HUDEP-2 (cell line): ENCODE data around the gene GRPR.
A peak's percentile ranks its signal among the peaks of the same experiment; 100 is the strongest.
"Not testable (repeated sequence)": the region's sequence is repeated elsewhere in the genome, so short reads cannot be mapped to it uniquely, and the experiment has no call there.

Source experiments
- DNase-seq, 76 experiments: peaks; one replicate each; lab custom pipeline; 2025; ENCODE audit not compliant: unreplicated experiment in 76 of 76; lab: John Stamatoyannopoulos, UW

Gene GRPR

DNA sequence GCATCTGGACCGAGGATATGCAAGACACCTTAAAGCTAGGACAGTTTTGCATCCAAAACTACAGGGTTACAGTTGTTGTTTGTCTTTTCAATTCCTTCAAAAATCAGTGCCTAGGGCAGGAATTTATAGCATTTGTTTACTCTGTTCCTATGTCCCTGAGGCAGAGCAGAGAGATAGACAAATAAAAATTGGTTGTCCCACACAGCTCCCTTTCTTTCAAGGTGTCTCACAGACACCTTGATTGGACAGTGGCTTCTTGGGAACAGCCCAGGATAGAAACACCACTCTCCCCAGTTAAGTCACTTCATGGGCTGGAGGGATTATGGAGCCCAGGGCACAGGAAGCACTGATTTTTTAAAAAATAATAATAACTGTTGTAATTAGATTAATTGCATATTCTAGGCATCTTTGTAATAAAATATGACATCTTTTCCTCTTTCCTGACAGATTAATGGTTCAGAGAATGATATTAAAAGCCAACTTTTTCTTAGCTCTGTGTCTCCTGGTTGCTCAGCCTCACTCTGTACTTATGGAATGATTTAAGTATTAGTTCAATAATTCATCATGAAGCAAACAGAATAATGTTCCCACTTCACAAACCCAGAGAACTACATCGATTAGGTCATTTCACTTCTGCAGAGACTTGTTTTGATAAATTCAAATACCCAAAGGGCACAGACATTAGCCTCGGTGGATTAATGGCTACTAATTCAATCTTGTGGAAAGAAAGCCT, 52.1 kb downstream of the GRPR start:
- no peak for DNase-seq

DNA sequence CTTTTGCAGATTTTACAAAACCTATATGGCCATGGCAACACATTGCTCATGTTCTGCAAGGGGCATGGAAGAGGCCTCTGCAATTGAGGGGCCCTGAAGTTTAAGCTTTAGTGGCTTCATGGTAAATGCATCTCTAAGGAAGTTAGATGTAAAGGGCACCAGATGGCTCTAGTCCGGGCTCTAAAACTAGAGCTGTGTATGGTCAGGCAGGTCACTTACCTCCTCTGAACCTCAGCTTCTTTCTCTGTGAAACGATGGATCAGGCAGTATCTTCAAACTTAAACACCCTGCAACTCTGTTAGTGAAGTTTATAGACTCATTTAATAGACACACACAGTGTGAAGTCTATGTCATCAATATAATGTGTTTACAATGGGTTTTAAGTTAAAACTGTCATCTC, 53.9 kb downstream of the GRPR start:
- no peak for DNase-seq

DNA sequence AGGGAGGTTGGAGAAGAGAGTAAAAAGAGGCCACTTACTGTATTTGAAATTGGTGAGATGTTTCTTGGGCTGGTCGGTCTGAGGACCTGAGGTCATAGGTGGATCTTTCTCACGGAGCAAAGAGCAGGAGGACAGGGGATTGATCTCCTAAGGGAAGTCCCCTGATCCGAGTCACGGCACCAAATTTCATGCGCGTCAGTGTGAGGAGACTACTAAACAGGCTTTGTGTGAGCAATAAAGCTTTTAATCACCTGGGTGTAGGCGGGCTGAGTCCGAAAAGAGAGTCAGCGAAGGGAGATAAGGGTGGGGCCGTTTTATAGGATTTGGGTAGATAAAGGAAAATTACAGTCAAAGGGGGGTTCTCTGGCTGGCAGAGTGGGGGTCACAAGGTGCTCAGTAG, 60.5 kb downstream of the GRPR start:
- DNase-seq: not testable (repeated sequence)

DNA sequence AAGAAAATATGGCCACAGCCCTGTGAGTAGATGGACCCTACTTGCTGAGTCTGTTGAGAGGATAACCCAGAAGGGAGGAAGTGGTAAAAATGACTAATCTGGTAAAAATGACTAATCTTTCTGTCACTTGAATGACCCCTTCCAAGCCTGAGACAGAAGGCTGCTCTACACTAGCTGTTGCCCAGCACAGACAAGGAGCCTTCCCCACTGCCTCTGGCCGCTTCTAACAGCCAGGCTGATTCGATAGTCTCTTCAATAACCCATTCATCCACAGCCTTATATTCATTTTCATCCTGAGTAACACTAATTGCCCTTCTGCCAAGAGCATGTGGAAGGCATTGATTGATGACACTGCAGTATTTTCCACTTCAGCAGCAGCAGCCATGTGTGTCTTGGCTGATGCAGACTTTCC, 62.4 kb downstream of the GRPR start:
- peak in 3 of 76 experiments; percentile 0 to 2 (median 0) for DNase-seq

DNA sequence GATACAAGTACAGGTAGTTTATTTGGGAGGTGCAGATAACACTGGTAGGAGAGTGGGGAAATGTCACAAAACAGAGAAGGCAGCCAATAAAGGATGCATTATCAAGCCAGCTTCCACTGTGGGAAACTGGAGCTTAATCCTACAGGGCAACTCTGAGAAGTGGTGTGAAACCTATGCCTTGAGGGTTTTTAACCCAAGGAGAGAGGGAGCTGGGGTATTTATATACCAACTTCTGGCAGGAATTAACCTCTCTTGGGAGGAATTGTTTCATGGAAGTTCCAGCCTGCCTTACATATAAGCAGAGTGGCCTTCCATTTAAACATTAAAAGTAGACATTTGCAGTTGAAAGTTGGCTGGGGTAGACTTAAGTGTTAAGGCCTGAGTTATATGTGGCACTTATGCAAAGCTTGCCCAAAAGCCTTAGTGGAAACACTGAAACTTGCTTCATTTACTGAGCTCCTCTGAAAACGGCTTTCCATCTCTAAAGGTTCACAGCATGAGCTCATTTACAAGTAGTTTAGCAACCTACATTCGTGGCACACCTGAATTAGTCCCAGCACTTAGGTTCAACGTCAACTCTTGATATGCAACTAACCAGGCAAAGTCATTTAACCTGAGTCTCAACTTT, 63.1 kb downstream of the GRPR start:
- DNase-seq: no peak

DNA sequence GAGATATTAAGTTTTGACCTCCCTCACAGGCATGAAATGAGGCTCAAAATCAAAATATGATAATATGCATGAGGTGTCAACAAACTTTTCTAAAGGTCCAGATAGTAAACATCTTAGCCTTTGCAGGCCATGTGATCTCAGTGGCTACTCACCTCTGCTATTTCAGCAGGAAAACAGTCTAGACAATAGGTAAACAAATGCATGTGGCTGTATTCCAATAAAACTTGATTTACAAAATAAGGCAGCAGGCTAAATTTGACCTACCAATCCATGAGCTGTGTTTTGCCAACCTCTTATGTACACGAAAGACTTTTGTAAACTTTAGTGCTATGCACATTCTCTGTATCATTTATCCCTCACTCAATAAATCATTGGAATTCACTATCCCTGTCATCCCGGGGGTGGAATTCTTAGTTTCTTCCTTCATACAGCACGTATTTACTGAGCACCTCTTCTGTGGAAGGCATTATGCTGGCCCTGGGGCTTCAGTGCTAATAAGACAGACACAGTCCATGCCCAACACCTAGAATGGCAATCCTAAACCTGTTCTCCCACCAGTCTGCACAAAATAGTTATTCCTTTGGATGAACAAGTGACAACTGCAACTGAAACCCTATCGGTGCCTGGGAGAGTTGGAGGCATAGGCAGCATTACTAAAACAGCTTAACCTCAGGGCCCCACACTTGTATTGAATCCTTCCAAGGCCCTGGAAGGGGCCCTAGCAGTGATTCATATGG, 63.8 kb downstream of the GRPR start:
- no peak for DNase-seq

DNA sequence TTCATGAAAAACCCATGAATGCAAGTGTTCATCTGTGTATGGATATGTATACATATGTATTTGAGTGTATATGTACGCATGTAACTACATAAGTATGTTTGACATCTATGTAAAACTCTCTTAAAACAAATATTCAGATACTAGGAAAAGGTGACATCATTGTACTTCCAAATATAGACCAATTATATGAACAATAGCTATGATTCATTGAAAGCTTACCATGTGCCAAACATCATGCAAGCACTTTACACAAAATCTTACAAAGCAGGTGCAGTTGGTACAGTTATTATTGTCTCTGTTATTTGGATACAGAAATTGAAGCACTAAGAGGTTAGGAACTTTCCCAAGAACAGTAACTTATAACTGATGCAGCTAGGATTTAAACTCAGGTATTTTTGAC, 65.3 kb downstream of the GRPR start:
- DNase-seq: no peak

DNA sequence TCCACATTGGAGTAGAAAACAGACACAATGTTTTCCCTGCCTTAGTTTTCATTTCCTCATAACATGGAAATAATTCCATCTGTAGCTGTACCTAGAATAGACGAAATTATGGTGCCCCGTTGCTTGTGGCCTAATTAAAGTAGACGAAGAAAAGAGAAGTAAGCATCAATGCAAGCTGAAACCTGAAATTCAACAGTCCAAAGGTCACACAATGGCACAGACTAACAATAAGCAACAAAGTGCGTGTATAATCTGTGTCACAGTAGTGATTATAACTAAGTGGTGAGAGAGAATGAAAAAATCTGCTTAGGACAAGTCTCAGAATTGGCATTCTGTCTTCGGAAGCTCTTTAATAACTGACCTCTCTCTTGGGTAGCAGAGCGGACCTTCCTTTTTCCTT, 68.2 kb downstream of the GRPR start:
- no peak for DNase-seq

DNA sequence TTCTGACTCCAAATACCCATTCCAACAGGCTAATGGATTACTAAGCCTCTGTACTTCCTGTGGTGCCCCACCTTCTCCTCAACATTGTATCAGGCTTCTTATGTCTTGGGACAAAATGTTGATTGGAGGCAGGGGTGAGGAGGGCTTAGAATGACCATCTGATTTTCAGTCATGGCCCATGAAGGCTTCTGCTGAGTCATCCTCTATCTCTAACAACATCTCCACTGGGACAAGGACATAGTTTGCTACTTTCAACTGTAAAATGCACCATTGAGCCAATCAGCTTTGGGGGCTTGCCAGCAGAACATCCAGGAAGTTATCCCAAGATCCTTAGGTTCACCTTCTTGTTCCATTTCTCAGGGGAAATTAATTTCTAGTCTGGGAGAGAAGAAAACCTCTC, 73.5 kb downstream of the GRPR start:
- peak in 1 of 76 experiments; percentile 0 for DNase-seq

DNA sequence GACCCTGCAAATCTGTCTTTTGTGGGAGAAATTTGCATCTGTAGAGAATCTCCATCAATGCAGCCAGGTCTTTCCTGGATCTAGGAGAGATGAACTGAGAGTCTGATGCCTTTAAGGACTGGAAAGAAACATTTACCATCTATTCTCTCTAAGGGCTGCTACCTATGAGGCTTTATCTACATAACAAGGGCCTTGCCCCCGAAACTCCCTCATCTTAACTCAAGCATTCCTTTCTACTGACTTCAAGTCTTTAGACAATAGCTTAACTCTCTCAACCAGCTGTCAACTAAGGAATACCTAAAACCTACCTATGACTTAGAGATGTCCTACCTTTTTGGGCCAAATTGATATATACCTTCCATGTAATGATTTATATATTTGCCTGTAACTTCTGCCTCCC, 76.0 kb downstream of the GRPR start:
- no peak for DNase-seq

DNA sequence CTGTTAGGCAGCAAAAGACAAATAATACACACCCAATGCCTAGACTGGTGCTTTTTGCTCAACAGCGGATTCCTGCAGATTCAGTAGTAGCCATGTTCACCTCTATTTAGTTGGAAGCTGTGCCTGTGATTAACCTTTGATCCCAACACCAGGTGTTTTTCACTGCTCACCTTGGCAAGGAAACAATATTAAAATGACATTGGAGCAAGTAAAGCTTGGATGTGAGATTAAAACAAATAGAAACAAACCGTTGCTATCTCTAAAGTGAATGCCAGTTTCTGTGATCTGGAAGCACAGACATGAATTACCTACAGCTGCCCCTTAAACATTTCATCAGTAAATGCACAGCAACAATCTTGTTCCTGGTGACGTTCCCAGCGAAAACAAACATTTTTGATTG, 79.6 kb downstream of the GRPR start:
- no peak for DNase-seq
